PC-3 (cell line): Measurements from ENCODE around the gene TMEM119. TPM values are rescaled to one million over a fixed set of nuclear protein-coding genes. Genes with fewer than 3 reads are reported as not detected.

Experiments used
- ATAC-seq: fragments of 200-7000 bp; cut with Tn5 transposase; 2 replicates; pipeline ENCODE4 v1.9.1; 2020; ENCODE audit warnings: mild to moderate bottlenecking, moderate library complexity
- BruUV-seq: library from RNA; stranded (reverse); fragments of 400-500 nt; replicated peaks from 2 replicates; lab custom pipeline; 2021; lab: Mats Ljungman, UMichigan
- CTCF ChIA-PET: fragments of 300-600 bp; sonication (Branson Sonifier 250); formaldehyde crosslinking; loops from one replicate; lab custom pipeline; 2022; ENCODE audit warnings: antibody characterized with exemption; lab: Charles Lee
- POLR2A ChIA-PET: fragments of 300-600 bp; sonication (Branson Sonifier 250); formaldehyde crosslinking; loops from one replicate; lab custom pipeline; 2022; ENCODE audit warnings: antibody characterized with exemption; ENCODE audit not compliant: unreplicated experiment; lab: Charles Lee
- DNase-seq: peaks from one replicate; pipeline ENCODE4 v3.0.0-alpha.2; 2015
- H2AFZ ChIP-seq: fragments of 300-600 bp; sonication (generic); 2 replicates; pipeline ENCODE4 v1.6.0; 2016; ENCODE audit warnings: antibody characterized with exemption, low read length
- H3F3A ChIP-seq: fragments of 300-600 bp; sonication (generic); one replicate; pipeline ENCODE4 v1.6.0; 2017; ENCODE audit warnings: antibody characterized with exemption, low read length, control low read depth, mild to moderate bottlenecking; ENCODE audit not compliant: unreplicated experiment
- H3K27ac ChIP-seq: fragments of 300-600 bp; sonication (generic); 2 replicates; pipeline ENCODE4 v1.5.1; 2016; ENCODE audit warnings: mild to moderate bottlenecking, low read length
- H3K27me3 ChIP-seq: fragments of 300-600 bp; sonication (generic); 2 replicates; pipeline ENCODE4 v1.6.1; 2016; ENCODE audit warnings: low read length, mixed read lengths
- H3K36me3 ChIP-seq: fragments of 300-600 bp; sonication (generic); 2 replicates; pipeline ENCODE4 v1.6.1; 2016; ENCODE audit warnings: low read depth, mixed run types, low read length, mixed read lengths
- H3K4me1 ChIP-seq: fragments of 300-600 bp; sonication (generic); 2 replicates; pipeline ENCODE4 v1.5.1; 2016; ENCODE audit warnings: low read length; ENCODE audit not compliant: insufficient read depth
- H3K4me2 ChIP-seq: fragments of 300-600 bp; sonication (generic); 2 replicates; pipeline ENCODE4 v1.6.0; 2016; ENCODE audit warnings: low read length
- H3K4me3 ChIP-seq: fragments of 300-600 bp; sonication (generic); 2 replicates; pipeline ENCODE4 v1.5.1; 2016; ENCODE audit warnings: mild to moderate bottlenecking, low read length, mixed read lengths
- H3K79me2 ChIP-seq: fragments of 300-600 bp; sonication (generic); 2 replicates; pipeline ENCODE4 v1.6.1; 2017; ENCODE audit warnings: low read length, mixed read lengths
- H3K9ac ChIP-seq: fragments of 300-600 bp; sonication (generic); 2 replicates; pipeline ENCODE4 v1.6.0; 2016; ENCODE audit warnings: mild to moderate bottlenecking, low read length
- H3K9me2 ChIP-seq: fragments of 300-600 bp; sonication (generic); replicated peaks from 2 replicates; pipeline ENCODE4 v1.6.1; 2016; ENCODE audit warnings: mixed run types, low read length, mixed read lengths
- H3K9me3 ChIP-seq: fragments of 300-600 bp; sonication (generic); 2 replicates; pipeline ENCODE4 v1.6.1; 2016; ENCODE audit warnings: low read length, mixed read lengths
- H4K20me1 ChIP-seq: fragments of 300-600 bp; sonication (generic); 2 replicates; pipeline ENCODE4 v1.6.1; 2016; ENCODE audit warnings: low read length, mixed read lengths
- EZH2 ChIP-seq: fragments of 300-600 bp; sonication (generic); IDR thresholded peaks from one replicate; pipeline ENCODE4 v1.6.1; 2017; ENCODE audit warnings: antibody characterized with exemption, mild to moderate bottlenecking, low read length; ENCODE audit not compliant: unreplicated experiment
- EZH2phosphoT487 ChIP-seq: fragments of 300-600 bp; sonication (generic); IDR thresholded peaks from 2 replicates; pipeline ENCODE4 v1.6.1; 2018; ENCODE audit warnings: mild to moderate bottlenecking, antibody characterized with exemption, low read length, borderline replicate concordance
- intact Hi-C: fragments of 100-400 bp; cut with micrococcal nuclease; formaldehyde crosslinking; loops from 2 replicates; pipeline ENCODE4 v1.9.0; 2023
- total RNA-seq: library from RNA; depleted of rRNA; stranded (reverse); fragments of >200 nt; gene quantifications from 2 replicates; pipeline ENCODE4 v1.2.3, GENCODE V29; 2014
- TF ChIP-seq, protein P1 (sequence below): fragments of 300-600 bp; sonication (generic); conservative IDR thresholded peaks from 2 replicates; pipeline ENCODE4 v1.5.1; 2017; ENCODE audit warnings: antibody characterized with exemption, low read depth, mild to moderate bottlenecking, low read length

TMEM119 gene
- total RNA-seq, 1 experiment from 2014 or later = not detected

GRCh38 chr12:108616941-108617858, 19.3 kb upstream of the TMEM119 start:
- no peak overlapping the region for H3K9ac ChIP-seq
- no peaks in the 10 kb centered on the region for H3K9me3 ChIP-seq
- no TSS peak for BruUV-seq
- no peaks in the 10 kb centered on the region for H3K27me3 ChIP-seq
- peaks cover 19% of the 10 kb centered on the region for H3K4me1 ChIP-seq
- ChIA-PET CTCF (interaction anchor here (0.5 to 1.5 kb wide), 5 partner anchors 13 to 46 kb away, joined by 5 to 7 read pairs (median 5); no protein-coding TSS in a partner anchor), POLR2A (no interaction called here)
- H3K9me2 ChIP-seq = no peaks in the 10 kb centered on the region
- H3K4me2 ChIP-seq = no peak overlapping the region
- no peaks in the 10 kb centered on the region for H3K79me2 ChIP-seq
- TF ChIP-seq EZH2 = no peak
- TF ChIP-seq, protein P1, sequence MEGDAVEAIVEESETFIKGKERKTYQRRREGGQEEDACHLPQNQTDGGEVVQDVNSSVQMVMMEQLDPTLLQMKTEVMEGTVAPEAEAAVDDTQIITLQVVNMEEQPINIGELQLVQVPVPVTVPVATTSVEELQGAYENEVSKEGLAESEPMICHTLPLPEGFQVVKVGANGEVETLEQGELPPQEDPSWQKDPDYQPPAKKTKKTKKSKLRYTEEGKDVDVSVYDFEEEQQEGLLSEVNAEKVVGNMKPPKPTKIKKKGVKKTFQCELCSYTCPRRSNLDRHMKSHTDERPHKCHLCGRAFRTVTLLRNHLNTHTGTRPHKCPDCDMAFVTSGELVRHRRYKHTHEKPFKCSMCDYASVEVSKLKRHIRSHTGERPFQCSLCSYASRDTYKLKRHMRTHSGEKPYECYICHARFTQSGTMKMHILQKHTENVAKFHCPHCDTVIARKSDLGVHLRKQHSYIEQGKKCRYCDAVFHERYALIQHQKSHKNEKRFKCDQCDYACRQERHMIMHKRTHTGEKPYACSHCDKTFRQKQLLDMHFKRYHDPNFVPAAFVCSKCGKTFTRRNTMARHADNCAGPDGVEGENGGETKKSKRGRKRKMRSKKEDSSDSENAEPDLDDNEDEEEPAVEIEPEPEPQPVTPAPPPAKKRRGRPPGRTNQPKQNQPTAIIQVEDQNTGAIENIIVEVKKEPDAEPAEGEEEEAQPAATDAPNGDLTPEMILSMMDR = no peak
- TF ChIP-seq EZH2phosphoT487 = no peak
- H3K4me3 ChIP-seq = no peak overlapping the region
- H3F3A ChIP-seq = no peaks in the 10 kb centered on the region
- no peak for ATAC-seq
- no peaks in the 10 kb centered on the region for H3K36me3 ChIP-seq
- DNase-seq = no peak
- no peak overlapping the region for H3K27ac ChIP-seq
- intact Hi-C loops = loop anchor here (10.0 kb wide), 1 partner anchor 702 kb away; no protein-coding TSS in a partner anchor
- no peak overlapping the region for H2AFZ ChIP-seq
- H4K20me1 ChIP-seq = no peaks in the 10 kb centered on the region

DNA sequence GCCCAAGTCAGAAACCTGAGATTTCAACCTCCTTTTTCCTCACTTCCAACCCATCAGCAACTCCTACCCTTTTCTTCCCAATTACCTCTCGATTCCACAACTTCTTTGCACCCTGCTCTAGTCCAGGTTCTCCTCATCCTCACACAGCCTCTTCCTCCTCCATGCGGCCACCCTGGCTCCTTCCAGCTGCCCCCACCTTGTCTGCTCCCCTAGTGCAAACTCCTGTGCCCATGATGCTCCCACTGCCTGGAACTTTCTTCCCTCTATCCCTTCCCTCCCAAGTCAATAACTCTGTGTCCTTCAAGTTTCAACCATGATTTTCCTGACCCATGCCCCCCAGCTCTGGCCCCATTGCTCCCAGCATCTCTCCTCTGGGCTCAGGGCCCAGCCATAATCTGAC, 18.5 kb upstream of the TMEM119 start:
- no TSS peak for BruUV-seq
- no peak for ATAC-seq
- DNase-seq = no peak
- H3K79me2 ChIP-seq = no peaks in the 10 kb centered on the region
- H3K4me1 ChIP-seq = peaks cover 26% of the 10 kb centered on the region
- H2AFZ ChIP-seq = no peak overlapping the region
- H3K9me2 ChIP-seq = no peaks in the 10 kb centered on the region
- TF ChIP-seq, protein P1 = no peak
- TF ChIP-seq EZH2 = no peak
- no peak for TF ChIP-seq EZH2phosphoT487
- POLR2A ChIA-PET = no interaction called here
- no peaks in the 10 kb centered on the region for H3K36me3 ChIP-seq
- no peak overlapping the region for H3K4me2 ChIP-seq
- CTCF ChIA-PET = no interaction called here
- H3K27me3 ChIP-seq = no peaks in the 10 kb centered on the region
- H3K27ac ChIP-seq = no peak overlapping the region
- H3F3A ChIP-seq = no peaks in the 10 kb centered on the region
- H3K4me3 ChIP-seq = no peak overlapping the region
- intact Hi-C loops = loop anchor here (10.0 kb wide), 1 partner anchor 702 kb away; no protein-coding TSS in a partner anchor
- H3K9me3 ChIP-seq = no peaks in the 10 kb centered on the region
- no peaks in the 10 kb centered on the region for H4K20me1 ChIP-seq
- H3K9ac ChIP-seq = no peak overlapping the region

DNA sequence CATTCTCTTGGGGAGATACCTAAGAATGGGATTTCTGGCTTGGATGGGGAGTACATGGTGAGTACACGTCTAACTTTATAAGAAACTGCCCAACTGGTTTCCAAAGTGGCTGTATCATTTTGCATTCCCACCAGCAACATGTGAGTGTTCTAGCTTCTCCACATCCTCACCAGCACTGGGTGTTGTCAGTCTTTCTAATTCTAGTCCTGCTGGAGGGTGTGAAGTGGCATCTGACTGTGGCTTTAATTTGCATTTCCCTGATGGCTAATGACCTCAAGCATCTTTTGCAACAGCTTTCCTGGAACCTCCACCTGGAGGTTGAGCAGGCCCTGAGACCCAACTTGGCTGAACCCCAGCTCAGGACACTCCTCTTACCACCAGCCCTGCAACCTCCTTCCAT, 18.0 kb upstream of the TMEM119 start:
- Histone ChIP-seq H3K27me3 (no peaks in the 10 kb centered on the region), H3K36me3 (no peaks in the 10 kb centered on the region), H3K4me2 (no peak overlapping the region), H3K27ac (no peak overlapping the region), H2AFZ (no peak overlapping the region), H3K79me2 (no peaks in the 10 kb centered on the region), H3K9ac (no peak overlapping the region), H3F3A (no peaks in the 10 kb centered on the region), H4K20me1 (no peaks in the 10 kb centered on the region), H3K9me2 (no peaks in the 10 kb centered on the region), H3K4me1 (peaks cover 26% of the 10 kb centered on the region), H3K9me3 (no peaks in the 10 kb centered on the region), H3K4me3 (no peak overlapping the region)
- DNase-seq = no peak
- BruUV-seq = no TSS peak
- TF ChIP-seq, protein P1 = no peak
- CTCF ChIA-PET = no interaction called here
- no peak for ATAC-seq
- POLR2A ChIA-PET = interaction anchor here (0.6 kb wide), 1 partner anchor 538 kb away, joined by 3 read pairs; no protein-coding TSS in a partner anchor
- intact Hi-C loops = loop anchor here (10.0 kb wide), 1 partner anchor 701 kb away; no protein-coding TSS in a partner anchor
